ENCODE data around the gene MEIS1.

MEIS1 gene

GRCh38 chr2:66548422-66548821 is 113.5 kb downstream of the MEIS1 start:
- DNase-seq (ENCODE audit: extremely low spot score, insufficient read length, low read depth), result no peak
- no peak for FAIRE-seq

- no peak for FAIRE-seq
- DNase-seq (ENCODE audit: extremely low spot score, insufficient read length, low read depth), result no peak
Observed at GRCh38 chr2:66550826-66551225, 115.9 kb downstream of the MEIS1 start.

GRCh38 chr2:66553370-66553769 is 118.4 kb downstream of the MEIS1 start:
- no peak for DNase-seq (ENCODE audit: extremely low spot score, insufficient read length, low read depth)
- no peak for FAIRE-seq

- no peak for FAIRE-seq
Observed at GRCh38 chr2:66555091-66555490, 120.2 kb downstream of the MEIS1 start.

GRCh38 chr2:66555501-66556324 is 120.8 kb downstream of the MEIS1 start:
- no peak for FAIRE-seq
- DNase-seq (ENCODE audit: extremely low spot score, insufficient read length, low read depth), result no peak

More at GRCh38 chr2:66555091-66555490, 120.2 kb downstream of the MEIS1 start:
- DNase-seq (ENCODE audit: extremely low spot score, insufficient read length, low read depth), result no peak

- DNase-seq (ENCODE audit: extremely low spot score, insufficient read length, low read depth) (no peak), FAIRE-seq (no peak)
Observed at GRCh38 chr2:66559672-66560071, 124.7 kb downstream of the MEIS1 start.

GRCh38 chr2:66560683-66561082 is 125.8 kb downstream of the MEIS1 start:
- DNase-seq (ENCODE audit: extremely low spot score, insufficient read length, low read depth) (no peak), FAIRE-seq (no peak)

GRCh38 chr2:66561645-66562303 is 126.8 kb downstream of the MEIS1 start:
- FAIRE-seq (no peak), DNase-seq (ENCODE audit: extremely low spot score, insufficient read length, low read depth) (no peak)

GRCh38 chr2:66562304-66562685 is 127.4 kb downstream of the MEIS1 start:
- FAIRE-seq (no peak), DNase-seq (ENCODE audit: extremely low spot score, insufficient read length, low read depth) (no peak)

- DNase-seq (ENCODE audit: extremely low spot score, insufficient read length, low read depth) (no peak), FAIRE-seq (no peak)
Observed at GRCh38 chr2:66563473-66563872, 128.5 kb downstream of the MEIS1 start.

- DNase-seq (ENCODE audit: extremely low spot score, insufficient read length, low read depth), result no peak
- no peak for FAIRE-seq
Observed at GRCh38 chr2:66565291-66565690, 130.4 kb downstream of the MEIS1 start.

GRCh38 chr2:66566726-66567399 is 131.9 kb downstream of the MEIS1 start:
- FAIRE-seq, result no peak
- DNase-seq (ENCODE audit: extremely low spot score, insufficient read length, low read depth), result no peak

GRCh38 chr2:66567729-66568128 is 132.8 kb downstream of the MEIS1 start:
- DNase-seq (ENCODE audit: extremely low spot score, insufficient read length, low read depth) (no peak), FAIRE-seq (no peak)

GRCh38 chr2:66568650-66569300 is 133.8 kb downstream of the MEIS1 start:
- DNase-seq (ENCODE audit: extremely low spot score, insufficient read length, low read depth) (no peak), FAIRE-seq (no peak)

GRCh38 chr2:66569321-66569851 is 134.5 kb downstream of the MEIS1 start:
- FAIRE-seq (no peak), DNase-seq (ENCODE audit: extremely low spot score, insufficient read length, low read depth) (no peak)

- no peak for FAIRE-seq
Observed at GRCh38 chr2:66569974-66570373, 135.0 kb downstream of the MEIS1 start.

GRCh38 chr2:66570471-66570870 is 135.5 kb downstream of the MEIS1 start:
- no peak for DNase-seq (ENCODE audit: extremely low spot score, insufficient read length, low read depth)
- FAIRE-seq, result no peak

More at GRCh38 chr2:66569974-66570373, 135.0 kb downstream of the MEIS1 start:
- DNase-seq (ENCODE audit: extremely low spot score, insufficient read length, low read depth), result no peak

GRCh38 chr2:66571918-66572317 is 137.0 kb downstream of the MEIS1 start:
- DNase-seq (ENCODE audit: extremely low spot score, insufficient read length, low read depth), result no peak
- FAIRE-seq, result no peak

- no peak for FAIRE-seq
- no peak for DNase-seq (ENCODE audit: extremely low spot score, insufficient read length, low read depth)
Observed at GRCh38 chr2:66572391-66572790, 137.5 kb downstream of the MEIS1 start.

- FAIRE-seq, result no peak
Observed at GRCh38 chr2:66573416-66573815, 138.5 kb downstream of the MEIS1 start.

More at GRCh38 chr2:66573416-66573815, 138.5 kb downstream of the MEIS1 start:
- DNase-seq (ENCODE audit: extremely low spot score, insufficient read length, low read depth), result no peak
